WTC11 (cell line): ENCODE data around the gene IGSF9. TPM values are rescaled to one million over a fixed set of nuclear protein-coding genes. Genes with fewer than 3 reads are reported as not detected.

Experiments
- ATAC-seq: fragments of 200-7000 bp; cut with Tn5 transposase; 2 replicates; pipeline ENCODE4 v1.10.0; 2021; ENCODE audit warnings: mild to moderate bottlenecking, moderate library complexity
- CTCF ChIA-PET: fragments of 300-600 bp; sonication (Branson Sonifier 250); formaldehyde crosslinking; loops from one replicate; lab custom pipeline; 2021; ENCODE audit warnings: antibody characterized with exemption; lab: Charles Lee
- POLR2A ChIA-PET: fragments of 350-600 bp; sonication (Branson Sonifier 250); formaldehyde crosslinking; loops from one replicate; lab custom pipeline; 2021; ENCODE audit warnings: antibody characterized with exemption; lab: Charles Lee
- DNase-seq: peaks from one replicate; pipeline ENCODE4 v3.0.0; 2021; ENCODE audit warnings: low spot score
- H3K27ac Mint-ChIP-seq: 2 replicates; pipeline ENCODE4 v1.8.0; 2021; ENCODE audit warnings: mixed read lengths
- H3K27me3 Mint-ChIP-seq: 2 replicates; pipeline ENCODE4 v1.8.0; 2021; ENCODE audit warnings: low read depth, mild to moderate bottlenecking, moderate library complexity, mixed read lengths
- H3K36me3 Mint-ChIP-seq: 2 replicates; pipeline ENCODE4 v1.8.0; 2021; ENCODE audit warnings: mixed read lengths
- H3K4me1 Mint-ChIP-seq: 2 replicates; pipeline ENCODE4 v1.8.0; 2022; ENCODE audit warnings: mixed read lengths
- H3K4me3 Mint-ChIP-seq: 2 replicates; pipeline ENCODE4 v1.8.0; 2021; ENCODE audit warnings: mild to moderate bottlenecking, moderate library complexity, mixed read lengths
- H3K9me3 Mint-ChIP-seq: 2 replicates; pipeline ENCODE4 v1.8.0; 2021; ENCODE audit warnings: mixed read lengths
- CREB1 ChIP-seq: sonication (generic); formaldehyde crosslinking; IDR thresholded peaks from 2 replicates; pipeline ENCODE4 v1.8.0; 2023; ENCODE audit warnings: mild to moderate bottlenecking, missing genetic modification reagents
- CREM ChIP-seq: sonication (generic); formaldehyde crosslinking; IDR thresholded peaks from 2 replicates; pipeline ENCODE4 v1.8.1; 2022; ENCODE audit warnings: mild to moderate bottlenecking, missing genetic modification reagents, moderate library complexity
- EMX1 ChIP-seq: fragments of 250-450 bp; sonication (Bioruptor Pico); IDR thresholded peaks from 2 replicates; pipeline ENCODE4 v1.8.0; 2021; ENCODE audit warnings: mild to moderate bottlenecking
- ETV6 ChIP-seq: sonication (generic); formaldehyde crosslinking; IDR thresholded peaks from 2 replicates; pipeline ENCODE4 v1.8.1; 2022; ENCODE audit warnings: mild to moderate bottlenecking, missing genetic modification reagents
- FOXJ3 ChIP-seq: sonication (generic); formaldehyde crosslinking; IDR thresholded peaks from 2 replicates; pipeline ENCODE4 v1.9.0; 2021; ENCODE audit warnings: missing genetic modification reagents, mild to moderate bottlenecking, borderline replicate concordance
- FOXK1 ChIP-seq: sonication (generic); formaldehyde crosslinking; IDR thresholded peaks from 2 replicates; pipeline ENCODE4 v1.8.0; 2022; ENCODE audit warnings: mild to moderate bottlenecking, moderate library complexity, missing genetic modification reagents
- JAZF1 ChIP-seq: fragments of 250-450 bp; sonication (Bioruptor Pico); IDR thresholded peaks from 2 replicates; pipeline ENCODE4 v1.9.0; 2021; ENCODE audit warnings: moderate library complexity, mild to moderate bottlenecking, inconsistent platforms
- JUN ChIP-seq: sonication (generic); formaldehyde crosslinking; IDR thresholded peaks from 2 replicates; pipeline ENCODE4 v1.8.0; 2023; ENCODE audit warnings: mild to moderate bottlenecking, missing genetic modification reagents
- KAT7 ChIP-seq: sonication (generic); formaldehyde crosslinking; IDR thresholded peaks from 2 replicates; pipeline ENCODE4 v1.8.1; 2023; ENCODE audit warnings: missing genetic modification reagents, mild to moderate bottlenecking, borderline replicate concordance
- MAX ChIP-seq: sonication (generic); formaldehyde crosslinking; IDR thresholded peaks from 2 replicates; pipeline ENCODE4 v1.8.0; 2022; ENCODE audit warnings: mild to moderate bottlenecking, missing genetic modification reagents
- MYBL2 ChIP-seq: sonication (generic); formaldehyde crosslinking; IDR thresholded peaks from 2 replicates; pipeline ENCODE4 v1.8.1; 2023; ENCODE audit warnings: mild to moderate bottlenecking, moderate library complexity, missing genetic modification reagents
- NFYB ChIP-seq: sonication (generic); formaldehyde crosslinking; conservative IDR thresholded peaks from 2 replicates; pipeline ENCODE4 v1.8.0; 2022; ENCODE audit warnings: low read depth, missing genetic modification reagents
- NR2C2 ChIP-seq: sonication (generic); formaldehyde crosslinking; IDR thresholded peaks from 2 replicates; pipeline ENCODE4 v1.8.0; 2022; ENCODE audit warnings: mild to moderate bottlenecking, missing genetic modification reagents
- NR3C1 ChIP-seq: sonication (generic); formaldehyde crosslinking; conservative IDR thresholded peaks from 2 replicates; pipeline ENCODE4 v1.8.1; 2023; ENCODE audit warnings: low read depth, mild to moderate bottlenecking, missing genetic modification reagents
- RORB ChIP-seq: fragments of 250-450 bp; sonication (Bioruptor Pico); IDR thresholded peaks from 2 replicates; pipeline ENCODE4 v1.9.0; 2021; ENCODE audit warnings: mild to moderate bottlenecking
- SMAD3 ChIP-seq: sonication (generic); formaldehyde crosslinking; IDR thresholded peaks from 2 replicates; pipeline ENCODE4 v1.8.0; 2022; ENCODE audit warnings: missing genetic modification reagents, mild to moderate bottlenecking, borderline replicate concordance
- SMAD4 ChIP-seq: sonication (generic); formaldehyde crosslinking; IDR thresholded peaks from 2 replicates; pipeline ENCODE4 v1.8.0; 2022; ENCODE audit warnings: mild to moderate bottlenecking, missing genetic modification reagents
- SOX15 ChIP-seq: fragments of 250-450 bp; sonication (Bioruptor Pico); IDR thresholded peaks from 2 replicates; pipeline ENCODE4 v1.9.0; 2021; ENCODE audit warnings: mild to moderate bottlenecking
- TEAD4 ChIP-seq: sonication (generic); formaldehyde crosslinking; IDR thresholded peaks from 2 replicates; pipeline ENCODE4 v1.8.0; 2022; ENCODE audit warnings: mild to moderate bottlenecking, missing genetic modification reagents
- ZNF121 ChIP-seq: sonication (generic); formaldehyde crosslinking; IDR thresholded peaks from 2 replicates; pipeline ENCODE4 v1.8.0; 2023; ENCODE audit warnings: missing genetic modification reagents
- ZNF232 ChIP-seq: sonication (generic); formaldehyde crosslinking; IDR thresholded peaks from 2 replicates; pipeline ENCODE4 v1.8.0; 2022; ENCODE audit warnings: mild to moderate bottlenecking, missing genetic modification reagents
- ZNF671 ChIP-seq: fragments of 250-450 bp; sonication (Bioruptor Pico); IDR thresholded peaks from 2 replicates; pipeline ENCODE4 v1.8.0; 2021; ENCODE audit warnings: mild to moderate bottlenecking
- total RNA-seq: library from RNA; stranded (reverse); gene quantifications from 3 replicates; pipeline ENCODE4 v1.2.3, GENCODE V29; 2021
- TF ChIP-seq, protein P1 (sequence below): sonication (generic); formaldehyde crosslinking; IDR thresholded peaks from 2 replicates; pipeline ENCODE4 v1.8.1; 2022; ENCODE audit warnings: low read depth, missing genetic modification reagents, borderline replicate concordance
- TF ChIP-seq, protein P2 (sequence below): sonication (generic); formaldehyde crosslinking; IDR thresholded peaks from 2 replicates; pipeline ENCODE4 v1.8.1; 2022; ENCODE audit warnings: mild to moderate bottlenecking, missing genetic modification reagents, moderate library complexity, borderline replicate concordance
- TF ChIP-seq, protein P3 (sequence below): fragments of 250-450 bp; sonication (Bioruptor Pico); IDR thresholded peaks from 2 replicates; pipeline ENCODE4 v1.8.0; 2021; ENCODE audit warnings: mild to moderate bottlenecking
- TF ChIP-seq, protein P4 (sequence below): fragments of 250-450 bp; sonication (Bioruptor Pico); IDR thresholded peaks from 2 replicates; pipeline ENCODE4 v2.1.2; 2022; ENCODE audit warnings: mild to moderate bottlenecking, moderate library complexity
- TF ChIP-seq, protein P5 (sequence below): fragments of 200-600 bp; IDR thresholded peaks from 2 replicates; pipeline ENCODE4 v1.8.0; 2022; ENCODE audit warnings: antibody characterized with exemption

Gene IGSF9
- total RNA-seq, 1 experiment from 2014 or later, result 16.4 TPM

GRCh38 chr1:159957824-159958268 is 12.4 kb upstream of the IGSF9 start:
- TF ChIP-seq ZNF121 (CRISPR knock-in tag) (no peak), KAT7 (no peak), CREM (CRISPR knock-in tag) (no peak), ETV6 (no peak), MYBL2 (CRISPR knock-in tag) (no peak)
- TF ChIP-seq, protein P1, sequence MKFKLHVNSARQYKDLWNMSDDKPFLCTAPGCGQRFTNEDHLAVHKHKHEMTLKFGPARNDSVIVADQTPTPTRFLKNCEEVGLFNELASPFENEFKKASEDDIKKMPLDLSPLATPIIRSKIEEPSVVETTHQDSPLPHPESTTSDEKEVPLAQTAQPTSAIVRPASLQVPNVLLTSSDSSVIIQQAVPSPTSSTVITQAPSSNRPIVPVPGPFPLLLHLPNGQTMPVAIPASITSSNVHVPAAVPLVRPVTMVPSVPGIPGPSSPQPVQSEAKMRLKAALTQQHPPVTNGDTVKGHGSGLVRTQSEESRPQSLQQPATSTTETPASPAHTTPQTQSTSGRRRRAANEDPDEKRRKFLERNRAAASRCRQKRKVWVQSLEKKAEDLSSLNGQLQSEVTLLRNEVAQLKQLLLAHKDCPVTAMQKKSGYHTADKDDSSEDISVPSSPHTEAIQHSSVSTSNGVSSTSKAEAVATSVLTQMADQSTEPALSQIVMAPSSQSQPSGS, result no peak
- no peaks in the 10 kb centered on the region; the same call in 1 of the 2 replicates for H3K4me1 Mint-ChIP-seq
- no peaks in the 10 kb centered on the region for H3K36me3 Mint-ChIP-seq
- DNase-seq (no peak), ATAC-seq (no peak)
- peaks cover 4% of the 10 kb centered on the region for H3K27me3 Mint-ChIP-seq
- no peak overlapping the region for H3K27ac Mint-ChIP-seq
- H3K9me3 Mint-ChIP-seq, result no peaks in the 10 kb centered on the region
- POLR2A ChIA-PET, result no interaction called here
- CTCF ChIA-PET, result interaction anchor here (2.0 to 4.3 kb wide), 3 partner anchors 12 to 159 kb away, joined by 4 to 32 read pairs (median 4); partner anchors contain the start of gene IGSF9
- no peak overlapping the region for H3K4me3 Mint-ChIP-seq

- Mint-ChIP-seq H3K27me3 (peaks cover 9% of the 10 kb centered on the region), H3K36me3 (no peaks in the 10 kb centered on the region), H3K4me1 (no peaks in the 10 kb centered on the region; the same call in 1 of the 2 replicates), H3K4me3 (no peak overlapping the region), H3K27ac (no peak overlapping the region), H3K9me3 (no peaks in the 10 kb centered on the region)
- DNase-seq (no peak), ATAC-seq (no peak)
- no peak for TF ChIP-seq ETV6
- no peak for TF ChIP-seq JAZF1
- TF ChIP-seq FOXK1, result no peak
- no peak for TF ChIP-seq SMAD4
- TF ChIP-seq CREB1, result no peak
- TF ChIP-seq ZNF232 (CRISPR knock-in tag), result no peak
- no peak for TF ChIP-seq NR3C1 (CRISPR knock-in tag)
- TF ChIP-seq RORB (CRISPR knock-in tag), result no peak
- TF ChIP-seq, protein P2, sequence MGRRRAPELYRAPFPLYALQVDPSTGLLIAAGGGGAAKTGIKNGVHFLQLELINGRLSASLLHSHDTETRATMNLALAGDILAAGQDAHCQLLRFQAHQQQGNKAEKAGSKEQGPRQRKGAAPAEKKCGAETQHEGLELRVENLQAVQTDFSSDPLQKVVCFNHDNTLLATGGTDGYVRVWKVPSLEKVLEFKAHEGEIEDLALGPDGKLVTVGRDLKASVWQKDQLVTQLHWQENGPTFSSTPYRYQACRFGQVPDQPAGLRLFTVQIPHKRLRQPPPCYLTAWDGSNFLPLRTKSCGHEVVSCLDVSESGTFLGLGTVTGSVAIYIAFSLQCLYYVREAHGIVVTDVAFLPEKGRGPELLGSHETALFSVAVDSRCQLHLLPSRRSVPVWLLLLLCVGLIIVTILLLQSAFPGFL, result no peak
- ChIA-PET CTCF (interaction anchor here (1.6 to 4.3 kb wide), 2 partner anchors 9 to 52 kb away, joined by 4 to 32 read pairs; partner anchors contain the start of gene IGSF9), POLR2A (no interaction called here)
These were observed 10.0 kb upstream of the IGSF9 start for GRCh38 chr1:159955456-159955855.

- ChIA-PET CTCF (interaction anchor here (1.1 to 3.1 kb wide), 2 partner anchors 53 to 61 kb away, joined by 3 to 17 read pairs; no protein-coding TSS in a partner anchor), POLR2A (interaction anchor here (1.2 kb wide), 1 partner anchor 8 kb away, joined by 4 read pairs; the partner anchor contains the start of gene IGSF9)
- Mint-ChIP-seq H3K9me3 (no peaks in the 10 kb centered on the region), H3K4me3 (no peak within 1 kb of the TSS), H3K4me1 (no peaks in the 10 kb centered on the region), H3K36me3 (no peaks in the 10 kb centered on the region), H3K27me3 (peaks cover 7% of the 10 kb centered on the region), H3K27ac (peak within 1 kb of the TSS; percentile 9; the same call in 1 of the 2 replicates)
- ATAC-seq (no peak), DNase-seq (no peak)
- TF ChIP-seq KAT7, result no peak
- TF ChIP-seq MAX (CRISPR knock-in tag), result no peak
- TF ChIP-seq, protein P3, sequence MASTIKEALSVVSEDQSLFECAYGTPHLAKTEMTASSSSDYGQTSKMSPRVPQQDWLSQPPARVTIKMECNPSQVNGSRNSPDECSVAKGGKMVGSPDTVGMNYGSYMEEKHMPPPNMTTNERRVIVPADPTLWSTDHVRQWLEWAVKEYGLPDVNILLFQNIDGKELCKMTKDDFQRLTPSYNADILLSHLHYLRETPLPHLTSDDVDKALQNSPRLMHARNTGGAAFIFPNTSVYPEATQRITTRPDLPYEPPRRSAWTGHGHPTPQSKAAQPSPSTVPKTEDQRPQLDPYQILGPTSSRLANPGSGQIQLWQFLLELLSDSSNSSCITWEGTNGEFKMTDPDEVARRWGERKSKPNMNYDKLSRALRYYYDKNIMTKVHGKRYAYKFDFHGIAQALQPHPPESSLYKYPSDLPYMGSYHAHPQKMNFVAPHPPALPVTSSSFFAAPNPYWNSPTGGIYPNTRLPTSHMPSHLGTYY (CRISPR knock-in tag), result no peak
- TF ChIP-seq, protein P4, sequence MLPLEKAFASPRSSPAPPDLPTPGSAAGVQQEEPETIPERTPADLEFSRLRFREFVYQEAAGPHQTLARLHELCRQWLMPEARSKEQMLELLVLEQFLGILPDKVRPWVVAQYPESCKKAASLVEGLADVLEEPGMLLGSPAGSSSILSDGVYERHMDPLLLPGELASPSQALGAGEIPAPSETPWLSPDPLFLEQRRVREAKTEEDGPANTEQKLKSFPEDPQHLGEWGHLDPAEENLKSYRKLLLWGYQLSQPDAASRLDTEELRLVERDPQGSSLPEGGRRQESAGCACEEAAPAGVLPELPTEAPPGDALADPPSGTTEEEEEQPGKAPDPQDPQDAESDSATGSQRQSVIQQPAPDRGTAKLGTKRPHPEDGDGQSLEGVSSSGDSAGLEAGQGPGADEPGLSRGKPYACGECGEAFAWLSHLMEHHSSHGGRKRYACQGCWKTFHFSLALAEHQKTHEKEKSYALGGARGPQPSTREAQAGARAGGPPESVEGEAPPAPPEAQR, result no peak
- TF ChIP-seq JUN (CRISPR knock-in tag), result no peak
- no peak for TF ChIP-seq SOX15 (CRISPR knock-in tag)
- TF ChIP-seq SMAD3, result no peak
- no peak for TF ChIP-seq TEAD4 (CRISPR knock-in tag)
- TF ChIP-seq EMX1 (CRISPR knock-in tag), result no peak
- TF ChIP-seq, protein P5, sequence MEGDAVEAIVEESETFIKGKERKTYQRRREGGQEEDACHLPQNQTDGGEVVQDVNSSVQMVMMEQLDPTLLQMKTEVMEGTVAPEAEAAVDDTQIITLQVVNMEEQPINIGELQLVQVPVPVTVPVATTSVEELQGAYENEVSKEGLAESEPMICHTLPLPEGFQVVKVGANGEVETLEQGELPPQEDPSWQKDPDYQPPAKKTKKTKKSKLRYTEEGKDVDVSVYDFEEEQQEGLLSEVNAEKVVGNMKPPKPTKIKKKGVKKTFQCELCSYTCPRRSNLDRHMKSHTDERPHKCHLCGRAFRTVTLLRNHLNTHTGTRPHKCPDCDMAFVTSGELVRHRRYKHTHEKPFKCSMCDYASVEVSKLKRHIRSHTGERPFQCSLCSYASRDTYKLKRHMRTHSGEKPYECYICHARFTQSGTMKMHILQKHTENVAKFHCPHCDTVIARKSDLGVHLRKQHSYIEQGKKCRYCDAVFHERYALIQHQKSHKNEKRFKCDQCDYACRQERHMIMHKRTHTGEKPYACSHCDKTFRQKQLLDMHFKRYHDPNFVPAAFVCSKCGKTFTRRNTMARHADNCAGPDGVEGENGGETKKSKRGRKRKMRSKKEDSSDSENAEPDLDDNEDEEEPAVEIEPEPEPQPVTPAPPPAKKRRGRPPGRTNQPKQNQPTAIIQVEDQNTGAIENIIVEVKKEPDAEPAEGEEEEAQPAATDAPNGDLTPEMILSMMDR, result no peak
- TF ChIP-seq NFYB (CRISPR knock-in tag), result no peak
- no peak for TF ChIP-seq NR2C2 (CRISPR knock-in tag)
- TF ChIP-seq FOXJ3 (CRISPR knock-in tag), result no peak
- TF ChIP-seq ZNF671 (CRISPR knock-in tag), result no peak
These were observed 8.4 kb upstream of the IGSF9 start, which contains the start of gene SLAMF9 for GRCh38 chr1:159953536-159954515. Gene SLAMF9, minus strand, starts transcription at chr1:159954237. Its CDS starts 100 bp downstream, at chr1:159954137.
